A549 (cell line): Measurements from ENCODE around the gene ZNF211.

Experiments
- CBX8 ChIP-seq: fragments of 200-600 bp; sonication (generic); IDR thresholded peaks from 2 replicates; pipeline ENCODE4 v1.6.1; 2016
- CEBPB ChIP-seq, 2 experiments: fragments of >200 bp in 1 of 2; sonication (Bioruptor Twin) in 1 of 2; formaldehyde crosslinking in 1 of 2; IDR thresholded peaks; 2 replicates each; pipeline ENCODE4 v1.6.1; 2012 to 2016
- CTCF ChIP-seq: fragments of >200 bp; sonication (Bioruptor Twin); formaldehyde crosslinking; IDR thresholded peaks from 3 replicates; pipeline ENCODE4 v1.5.1; 2016
- PHF8 ChIP-seq: fragments of 200-600 bp; sonication (generic); IDR thresholded peaks from 2 replicates; pipeline ENCODE4 v1.6.1; 2016; ENCODE audit warnings: low read depth, mild to moderate bottlenecking, antibody characterized with exemption, moderate library complexity, borderline replicate concordance
- RNF2 ChIP-seq: fragments of 200-600 bp; sonication (generic); IDR thresholded peaks from 2 replicates; pipeline ENCODE4 v1.6.1; 2016; ENCODE audit warnings: low read depth, mild to moderate bottlenecking, antibody characterized with exemption, moderate library complexity, borderline replicate concordance

- TF ChIP-seq RNF2 (no peak), CTCF (no peak), CEBPB (IDR thresholded peaks at IDR 0.05) (no peak), PHF8 (no peak), CBX8 (no peak)
These were observed 55.2 kb downstream of the ZNF211 start for GRCh38 chr19:57688011-57688763.
